ENCODE data around the gene SRPK1.

DNA sequence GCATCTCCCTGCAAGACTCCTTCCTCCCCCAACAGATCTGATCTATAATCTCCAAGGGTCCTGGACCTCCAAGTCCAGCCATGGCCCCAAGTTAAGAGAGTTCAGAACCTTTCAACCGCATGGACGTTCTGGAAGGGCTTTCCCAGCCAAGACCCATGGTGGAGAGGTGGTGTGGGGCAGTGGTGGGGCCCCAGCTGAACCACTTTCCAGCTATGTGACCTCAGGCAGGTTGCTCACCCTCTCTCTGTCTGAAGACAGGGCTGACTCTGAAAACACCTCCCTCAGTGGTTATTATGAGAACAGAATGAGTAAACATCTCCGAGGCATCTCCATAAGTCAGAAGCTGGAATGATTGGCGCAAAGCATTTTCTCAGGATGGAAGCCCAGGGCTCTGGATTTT lies 124.7 kb downstream of the SRPK1 start:
- TF ChIP-seq POLR2A (IDR thresholded peaks at IDR 0.05): no peak
- TF ChIP-seq, protein P1, sequence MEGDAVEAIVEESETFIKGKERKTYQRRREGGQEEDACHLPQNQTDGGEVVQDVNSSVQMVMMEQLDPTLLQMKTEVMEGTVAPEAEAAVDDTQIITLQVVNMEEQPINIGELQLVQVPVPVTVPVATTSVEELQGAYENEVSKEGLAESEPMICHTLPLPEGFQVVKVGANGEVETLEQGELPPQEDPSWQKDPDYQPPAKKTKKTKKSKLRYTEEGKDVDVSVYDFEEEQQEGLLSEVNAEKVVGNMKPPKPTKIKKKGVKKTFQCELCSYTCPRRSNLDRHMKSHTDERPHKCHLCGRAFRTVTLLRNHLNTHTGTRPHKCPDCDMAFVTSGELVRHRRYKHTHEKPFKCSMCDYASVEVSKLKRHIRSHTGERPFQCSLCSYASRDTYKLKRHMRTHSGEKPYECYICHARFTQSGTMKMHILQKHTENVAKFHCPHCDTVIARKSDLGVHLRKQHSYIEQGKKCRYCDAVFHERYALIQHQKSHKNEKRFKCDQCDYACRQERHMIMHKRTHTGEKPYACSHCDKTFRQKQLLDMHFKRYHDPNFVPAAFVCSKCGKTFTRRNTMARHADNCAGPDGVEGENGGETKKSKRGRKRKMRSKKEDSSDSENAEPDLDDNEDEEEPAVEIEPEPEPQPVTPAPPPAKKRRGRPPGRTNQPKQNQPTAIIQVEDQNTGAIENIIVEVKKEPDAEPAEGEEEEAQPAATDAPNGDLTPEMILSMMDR (IDR thresholded peaks at IDR 0.05): no peak

Measured in uterus (tissue), 2 donors.